Thyroid gland (tissue), 4 donors: ENCODE measurements around the gene TROAP.

Experiments
- POLR2A ChIP-seq, 2 donors: fragments of 450-650 bp; IDR thresholded peaks; one replicate each; pipeline ENCODE4 v1.6.1; 2017; ENCODE audit warnings: antibody characterized with exemption in 2 of 2, mild to moderate bottlenecking in 2 of 2, moderate library complexity in 1 of 2
- TF ChIP-seq, protein P1 (sequence below), 6 experiments: fragments of 200-600 bp in 3 of 6; fragments of 450-650 bp in 3 of 6; sonication (generic) in 3 of 6; IDR thresholded peaks; one replicate each; pipeline ENCODE4 v1.5.1; 2016 to 2019; ENCODE audit warnings: antibody characterized with exemption in 6 of 6, mild to moderate bottlenecking in 2 of 6, inconsistent platforms in 1 of 6, moderate library complexity in 1 of 6

DNA sequence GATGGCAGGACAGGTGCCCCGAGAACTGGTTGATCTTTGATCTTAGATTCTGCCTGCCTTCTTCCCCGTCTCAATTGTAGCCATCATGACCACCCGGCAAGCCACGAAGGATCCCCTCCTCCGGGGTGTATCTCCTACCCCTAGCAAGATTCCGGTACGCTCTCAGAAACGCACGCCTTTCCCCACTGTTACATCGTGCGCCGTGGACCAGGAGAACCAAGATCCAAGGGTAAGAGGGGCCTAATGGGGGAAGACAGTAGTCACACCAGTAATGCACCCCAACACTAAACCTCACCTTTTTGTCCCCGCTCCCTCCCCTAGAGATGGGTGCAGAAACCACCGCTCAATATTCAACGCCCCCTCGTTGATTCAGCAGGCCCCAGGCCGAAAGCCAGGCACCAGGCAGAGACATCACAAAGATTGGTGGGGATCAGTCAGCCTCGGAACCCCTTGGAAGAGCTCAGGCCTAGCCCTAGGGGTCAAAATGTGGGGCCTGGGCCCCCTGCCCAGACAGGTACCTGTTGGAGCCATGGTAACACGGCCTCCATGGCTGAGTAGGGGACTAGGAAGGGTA is 556 bp downstream of the TROAP start:
- TF ChIP-seq, protein P1, sequence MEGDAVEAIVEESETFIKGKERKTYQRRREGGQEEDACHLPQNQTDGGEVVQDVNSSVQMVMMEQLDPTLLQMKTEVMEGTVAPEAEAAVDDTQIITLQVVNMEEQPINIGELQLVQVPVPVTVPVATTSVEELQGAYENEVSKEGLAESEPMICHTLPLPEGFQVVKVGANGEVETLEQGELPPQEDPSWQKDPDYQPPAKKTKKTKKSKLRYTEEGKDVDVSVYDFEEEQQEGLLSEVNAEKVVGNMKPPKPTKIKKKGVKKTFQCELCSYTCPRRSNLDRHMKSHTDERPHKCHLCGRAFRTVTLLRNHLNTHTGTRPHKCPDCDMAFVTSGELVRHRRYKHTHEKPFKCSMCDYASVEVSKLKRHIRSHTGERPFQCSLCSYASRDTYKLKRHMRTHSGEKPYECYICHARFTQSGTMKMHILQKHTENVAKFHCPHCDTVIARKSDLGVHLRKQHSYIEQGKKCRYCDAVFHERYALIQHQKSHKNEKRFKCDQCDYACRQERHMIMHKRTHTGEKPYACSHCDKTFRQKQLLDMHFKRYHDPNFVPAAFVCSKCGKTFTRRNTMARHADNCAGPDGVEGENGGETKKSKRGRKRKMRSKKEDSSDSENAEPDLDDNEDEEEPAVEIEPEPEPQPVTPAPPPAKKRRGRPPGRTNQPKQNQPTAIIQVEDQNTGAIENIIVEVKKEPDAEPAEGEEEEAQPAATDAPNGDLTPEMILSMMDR (IDR thresholded peaks at IDR 0.05), result no peak
- no peak for TF ChIP-seq POLR2A (IDR thresholded peaks at IDR 0.05)
